OCI-LY1 (cell line): Measurements from ENCODE around the gene SLC27A2.

ENCODE experiments used
- H2AFZ ChIP-seq: fragments of 200-600 bp; sonication (generic), shearing (Covaris generic); 2 replicates; pipeline ENCODE4 v1.6.0; 2014; ENCODE audit warnings: antibody characterized with exemption, mild to moderate bottlenecking, low read length
- H3F3A ChIP-seq: fragments of 200-600 bp; sonication (generic), shearing (Covaris generic); 2 replicates; pipeline ENCODE4 v1.6.0; 2014; ENCODE audit warnings: mild to moderate bottlenecking, antibody characterized with exemption, low read length, moderate library complexity; ENCODE audit not compliant: insufficient read depth
- H3K27ac ChIP-seq: fragments of 200-600 bp; sonication (generic); 2 replicates; pipeline ENCODE4 v1.5.1; 2014; ENCODE audit warnings: low read length, mixed run types, mild to moderate bottlenecking, low read depth; ENCODE audit not compliant: poor library complexity, severe bottlenecking
- H3K27me3 ChIP-seq: fragments of 200-600 bp; sonication (generic); 2 replicates; pipeline ENCODE4 v1.6.0; 2014; ENCODE audit warnings: antibody characterized with exemption, mild to moderate bottlenecking, low read length, moderate library complexity; ENCODE audit not compliant: insufficient read depth
- H3K36me3 ChIP-seq: fragments of 200-600 bp; sonication (generic); 2 replicates; pipeline ENCODE4 v1.6.1; 2014; ENCODE audit warnings: mild to moderate bottlenecking, antibody characterized with exemption, low read length, moderate library complexity, mixed read lengths; ENCODE audit not compliant: insufficient read depth
- H3K4me1 ChIP-seq: fragments of 200-600 bp; sonication (generic); 2 replicates; pipeline ENCODE4 v1.5.1; 2014; ENCODE audit warnings: mild to moderate bottlenecking, low read length, moderate library complexity; ENCODE audit not compliant: insufficient read depth, severe bottlenecking
- H3K4me2 ChIP-seq: fragments of 200-600 bp; sonication (generic), shearing (Covaris generic); 2 replicates; pipeline ENCODE4 v1.6.1; 2014; ENCODE audit warnings: low read length
- H3K4me3 ChIP-seq: fragments of 200-600 bp; sonication (generic); 2 replicates; pipeline ENCODE4 v1.5.1; 2014; ENCODE audit warnings: low read length, low read depth, mild to moderate bottlenecking, mixed read lengths; ENCODE audit not compliant: poor library complexity, severe bottlenecking
- H3K79me2 ChIP-seq: fragments of 200-600 bp; shearing (Covaris generic); 2 replicates; pipeline ENCODE4 v1.6.1; 2016; ENCODE audit warnings: mixed run types, low read length, mixed read lengths; ENCODE audit not compliant: insufficient read depth
- H3K9ac ChIP-seq: fragments of 200-600 bp; sonication (generic), shearing (Covaris generic); 2 replicates; pipeline ENCODE4 v1.6.1; 2014; ENCODE audit warnings: mild to moderate bottlenecking, low read length, mixed read lengths
- H3K9me2 ChIP-seq: fragments of 200-600 bp; sonication (generic), shearing (Covaris generic); 2 replicates; pipeline ENCODE4 v1.6.1; 2014; ENCODE audit warnings: low read depth, mild to moderate bottlenecking, low read length, mixed read lengths
- H3K9me3 ChIP-seq: fragments of 200-600 bp; shearing (Covaris generic); 2 replicates; pipeline ENCODE4 v1.6.1; 2014; ENCODE audit warnings: low read length, mixed read lengths
- H4K20me1 ChIP-seq: fragments of 200-600 bp; sonication (generic), shearing (Covaris generic); 2 replicates; pipeline ENCODE4 v1.6.0; 2016; ENCODE audit warnings: mild to moderate bottlenecking, low read length; ENCODE audit not compliant: insufficient read depth
- EZH2 ChIP-seq: fragments of 200-600 bp; sonication (generic), shearing (Covaris generic); IDR thresholded peaks from 2 replicates; pipeline ENCODE4 v1.8.0; 2017; ENCODE audit warnings: borderline replicate concordance, mixed run types, mild to moderate bottlenecking, antibody characterized with exemption, low read length, moderate library complexity, mixed read lengths
- TF ChIP-seq, protein P1 (sequence below): fragments of 200-600 bp; sonication (generic), shearing (Covaris generic); IDR thresholded peaks from 2 replicates; pipeline ENCODE4 v1.5.1; 2017; ENCODE audit warnings: mild to moderate bottlenecking, antibody characterized with exemption, low read length, moderate library complexity, mixed read lengths

Gene SLC27A2

DNA sequence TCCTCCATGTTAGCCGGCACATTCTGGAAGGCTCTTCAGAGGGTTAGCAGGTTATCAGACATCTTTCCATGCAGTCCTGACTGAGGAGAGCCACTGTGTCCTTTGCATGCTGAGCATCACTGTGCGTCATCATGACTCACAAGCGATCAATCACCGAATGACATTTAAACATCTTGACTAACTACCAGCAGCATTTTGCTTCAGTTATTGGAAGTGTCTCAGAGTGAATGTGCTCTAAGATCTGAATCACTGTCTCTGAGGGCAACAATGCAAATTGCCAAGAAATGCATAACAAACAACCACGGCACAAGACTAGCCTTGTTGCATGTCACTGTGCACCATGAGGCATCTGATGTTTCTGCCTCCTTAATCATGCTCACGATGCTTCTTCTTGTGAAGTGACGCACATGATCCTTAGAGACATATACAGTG lies 44.6 kb upstream of the SLC27A2 start:
- Histone ChIP-seq H3K9me2 (no peaks in the 10 kb centered on the region), H3F3A (no peaks in the 10 kb centered on the region), H3K4me1 (no peaks in the 10 kb centered on the region), H4K20me1 (no peaks in the 10 kb centered on the region), H3K27me3 (no peaks in the 10 kb centered on the region), H3K4me2 (no peak overlapping the region), H3K79me2 (no peaks in the 10 kb centered on the region), H3K9me3 (no peaks in the 10 kb centered on the region), H2AFZ (no peak overlapping the region), H3K27ac (no peak overlapping the region), H3K9ac (no peak overlapping the region), H3K4me3 (no peak overlapping the region), H3K36me3 (no peaks in the 10 kb centered on the region)
- TF ChIP-seq, protein P1, sequence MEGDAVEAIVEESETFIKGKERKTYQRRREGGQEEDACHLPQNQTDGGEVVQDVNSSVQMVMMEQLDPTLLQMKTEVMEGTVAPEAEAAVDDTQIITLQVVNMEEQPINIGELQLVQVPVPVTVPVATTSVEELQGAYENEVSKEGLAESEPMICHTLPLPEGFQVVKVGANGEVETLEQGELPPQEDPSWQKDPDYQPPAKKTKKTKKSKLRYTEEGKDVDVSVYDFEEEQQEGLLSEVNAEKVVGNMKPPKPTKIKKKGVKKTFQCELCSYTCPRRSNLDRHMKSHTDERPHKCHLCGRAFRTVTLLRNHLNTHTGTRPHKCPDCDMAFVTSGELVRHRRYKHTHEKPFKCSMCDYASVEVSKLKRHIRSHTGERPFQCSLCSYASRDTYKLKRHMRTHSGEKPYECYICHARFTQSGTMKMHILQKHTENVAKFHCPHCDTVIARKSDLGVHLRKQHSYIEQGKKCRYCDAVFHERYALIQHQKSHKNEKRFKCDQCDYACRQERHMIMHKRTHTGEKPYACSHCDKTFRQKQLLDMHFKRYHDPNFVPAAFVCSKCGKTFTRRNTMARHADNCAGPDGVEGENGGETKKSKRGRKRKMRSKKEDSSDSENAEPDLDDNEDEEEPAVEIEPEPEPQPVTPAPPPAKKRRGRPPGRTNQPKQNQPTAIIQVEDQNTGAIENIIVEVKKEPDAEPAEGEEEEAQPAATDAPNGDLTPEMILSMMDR: no peak
- TF ChIP-seq EZH2: no peak

DNA sequence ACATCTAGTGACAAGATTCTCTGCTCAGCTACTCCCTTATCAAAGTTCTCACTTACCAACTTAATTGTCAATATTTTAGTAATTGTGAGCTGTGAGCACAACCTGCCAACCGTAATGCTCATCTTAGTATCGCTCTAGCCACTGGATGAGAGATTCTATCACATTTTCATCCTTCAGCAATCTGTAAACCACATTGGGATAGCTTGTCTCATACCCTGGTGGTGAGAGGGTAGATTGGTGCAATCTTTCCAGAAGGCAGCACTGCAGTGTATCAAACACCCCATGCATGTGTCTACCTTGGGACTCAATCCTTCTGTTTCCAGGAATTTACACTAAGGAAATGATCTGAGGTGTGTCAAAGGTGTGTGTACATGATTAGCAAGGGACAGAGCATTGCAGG lies 44.1 kb upstream of the SLC27A2 start:
- Histone ChIP-seq H3F3A (no peaks in the 10 kb centered on the region), H3K27ac (no peak overlapping the region), H3K27me3 (no peaks in the 10 kb centered on the region), H3K9ac (no peak overlapping the region), H3K36me3 (no peaks in the 10 kb centered on the region), H3K4me1 (no peaks in the 10 kb centered on the region), H3K79me2 (no peaks in the 10 kb centered on the region), H3K9me3 (no peaks in the 10 kb centered on the region), H4K20me1 (no peaks in the 10 kb centered on the region), H3K4me2 (no peak overlapping the region), H2AFZ (no peak overlapping the region), H3K9me2 (no peaks in the 10 kb centered on the region), H3K4me3 (no peak overlapping the region)
- TF ChIP-seq, protein P1: no peak
- TF ChIP-seq EZH2: no peak

DNA sequence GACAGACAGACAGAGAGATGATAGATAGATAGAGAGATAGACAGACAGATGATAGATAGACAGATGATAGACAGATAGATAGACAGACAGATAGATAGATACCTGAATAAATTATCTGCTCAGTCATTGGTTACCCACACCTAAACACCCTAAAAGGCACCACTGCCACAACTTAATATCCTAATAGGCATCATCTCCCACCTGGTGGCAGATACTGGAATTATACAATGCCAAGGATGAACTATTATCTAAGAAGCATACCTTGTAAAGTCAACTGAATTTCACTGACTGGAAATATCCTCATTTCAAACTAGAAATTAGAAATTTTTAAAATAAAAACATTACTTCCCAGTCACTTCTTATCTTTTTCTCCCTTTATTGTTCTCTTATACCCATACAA lies 43.6 kb upstream of the SLC27A2 start:
- H3F3A ChIP-seq: no peaks in the 10 kb centered on the region
- no peaks in the 10 kb centered on the region for H3K9me2 ChIP-seq
- H3K79me2 ChIP-seq: no peaks in the 10 kb centered on the region
- H3K4me1 ChIP-seq: no peaks in the 10 kb centered on the region
- H3K4me2 ChIP-seq: no peak overlapping the region
- no peaks in the 10 kb centered on the region for H3K9me3 ChIP-seq
- no peak overlapping the region for H3K27ac ChIP-seq
- H2AFZ ChIP-seq: no peak overlapping the region
- H3K36me3 ChIP-seq: no peaks in the 10 kb centered on the region
- H3K9ac ChIP-seq: no peak overlapping the region
- TF ChIP-seq, protein P1: no peak
- TF ChIP-seq EZH2: no peak
- H3K27me3 ChIP-seq: no peaks in the 10 kb centered on the region
- H4K20me1 ChIP-seq: no peaks in the 10 kb centered on the region
- H3K4me3 ChIP-seq: no peak overlapping the region
